Activated gamma-delta T cell treated with Interleukin-2 at 50 U/mL for 16 hours (primary cell): Measurements from ENCODE around the gene ESRRG.

Experiments used
- DNase-seq: peaks from one replicate; pipeline ENCODE4 v3.0.0-alpha.2; 2020

Gene ESRRG

GRCh38 chr1:216626394-216627067 is 96.7 kb downstream of the ESRRG start:
- DNase-seq: no peak

GRCh38 chr1:216621536-216621935 is 101.7 kb downstream of the ESRRG start:
- DNase-seq: no peak

- DNase-seq: no peak
These were observed 106.0 kb downstream of the ESRRG start for GRCh38 chr1:216617081-216617875.

- no peak for DNase-seq
These were observed 106.8 kb downstream of the ESRRG start for GRCh38 chr1:216616425-216616824.

- no peak for DNase-seq
These were observed 109.0 kb downstream of the ESRRG start for GRCh38 chr1:216614011-216614934.

- DNase-seq: no peak
These were observed 110.9 kb downstream of the ESRRG start for GRCh38 chr1:216612291-216612690.

- DNase-seq: no peak
These were observed 116.0 kb downstream of the ESRRG start for GRCh38 chr1:216607067-216607697.

- no peak for DNase-seq
These were observed 117.1 kb downstream of the ESRRG start for GRCh38 chr1:216606047-216606637.

- DNase-seq: no peak
These were observed 118.5 kb downstream of the ESRRG start for GRCh38 chr1:216604771-216605170.

GRCh38 chr1:216600730-216601609 is 122.3 kb downstream of the ESRRG start:
- no peak for DNase-seq

- DNase-seq: no peak
These were observed 123.4 kb downstream of the ESRRG start for GRCh38 chr1:216599851-216600250.

- no peak for DNase-seq
These were observed 124.8 kb downstream of the ESRRG start for GRCh38 chr1:216598448-216598847.

GRCh38 chr1:216596281-216596862 is 126.9 kb downstream of the ESRRG start:
- no peak for DNase-seq

GRCh38 chr1:216587715-216588114 is 135.5 kb downstream of the ESRRG start:
- DNase-seq: no peak

- DNase-seq: no peak
These were observed 141.1 kb downstream of the ESRRG start for GRCh38 chr1:216582151-216582550.

GRCh38 chr1:216580538-216581057 is 142.6 kb downstream of the ESRRG start:
- DNase-seq: no peak

GRCh38 chr1:216576234-216576937 is 146.8 kb downstream of the ESRRG start:
- no peak for DNase-seq

GRCh38 chr1:216566641-216567205 is 156.5 kb downstream of the ESRRG start:
- DNase-seq: no peak

GRCh38 chr1:216563087-216563486 is 160.1 kb downstream of the ESRRG start:
- DNase-seq: no peak

- no peak for DNase-seq
These were observed 160.8 kb downstream of the ESRRG start for GRCh38 chr1:216562383-216562782.
